Trophoblast cell (in vitro differentiated cells and primary cell): ENCODE data around the gene MCF2L.
A peak's percentile ranks its signal among the peaks of the same experiment; 100 is the strongest.

Experiments used
- DNase-seq, 2 donors: peaks; one replicate each; pipeline ENCODE4 v3.0.0-alpha.2; 2016
- H2AFZ ChIP-seq: 2 replicates; pipeline ENCODE4 v1.6.1; 2013; ENCODE audit warnings: low read length, moderate library complexity, mild to moderate bottlenecking; ENCODE audit not compliant: insufficient read depth, poor library complexity
- H2AK5ac ChIP-seq: 2 replicates; pipeline ENCODE4 v1.6.1; 2013; ENCODE audit warnings: mild to moderate bottlenecking, low read length
- H2BK120ac ChIP-seq: 2 replicates; pipeline ENCODE4 v1.6.1; 2013; ENCODE audit warnings: low read length, mild to moderate bottlenecking, moderate library complexity; ENCODE audit not compliant: insufficient read depth, poor library complexity
- H2BK12ac ChIP-seq: 2 replicates; pipeline ENCODE4 v1.6.1; 2013; ENCODE audit warnings: mild to moderate bottlenecking, low read length, moderate library complexity
- H2BK5ac ChIP-seq: 2 replicates; pipeline ENCODE4 v1.6.1; 2013; ENCODE audit warnings: low read length, low read depth, moderate library complexity, mild to moderate bottlenecking; ENCODE audit not compliant: poor library complexity
- H3K14ac ChIP-seq: 2 replicates; pipeline ENCODE4 v1.6.1; 2013; ENCODE audit warnings: mild to moderate bottlenecking, low read length
- H3K18ac ChIP-seq: 2 replicates; pipeline ENCODE4 v1.6.1; 2013; ENCODE audit warnings: mild to moderate bottlenecking, low read length
- H3K23ac ChIP-seq: 2 replicates; pipeline ENCODE4 v1.6.1; 2013; ENCODE audit warnings: low read length
- H3K27ac ChIP-seq: 2 replicates; pipeline ENCODE4 v1.5.1; 2013; ENCODE audit warnings: low read depth, mild to moderate bottlenecking, inconsistent platforms, low read length, moderate library complexity
- H3K27me3 ChIP-seq: 2 replicates; pipeline ENCODE4 v1.6.1; 2013; ENCODE audit warnings: inconsistent platforms, mild to moderate bottlenecking, low read length, moderate library complexity; ENCODE audit not compliant: insufficient read depth
- H3K36me3 ChIP-seq, 2 experiments: 1 replicate in 1 of 2; 2 replicates in 1 of 2; pipeline ENCODE4 v1.6.1; 2013; ENCODE audit warnings: low read length in 2 of 2, mild to moderate bottlenecking in 2 of 2, moderate library complexity in 1 of 2; ENCODE audit not compliant: insufficient read depth in 2 of 2, control insufficient read depth in 1 of 2
- H3K4ac ChIP-seq: 2 replicates; pipeline ENCODE4 v1.6.1; 2013; ENCODE audit warnings: low read depth, mild to moderate bottlenecking, low read length, moderate library complexity
- H3K4me1 ChIP-seq, 2 experiments: 1 replicate in 1 of 2; 2 replicates in 1 of 2; pipeline ENCODE4 v1.6.1; 2013; ENCODE audit warnings: low read length in 2 of 2, mild to moderate bottlenecking in 2 of 2, moderate library complexity in 1 of 2; ENCODE audit not compliant: insufficient read depth in 2 of 2, control insufficient read depth in 1 of 2
- H3K4me2 ChIP-seq: 2 replicates; pipeline ENCODE4 v1.6.1; 2013; ENCODE audit warnings: inconsistent platforms, mild to moderate bottlenecking, low read length, moderate library complexity
- H3K4me3 ChIP-seq: 2 replicates; pipeline ENCODE4 v1.5.1; 2013; ENCODE audit warnings: mild to moderate bottlenecking, low read depth, low read length, inconsistent platforms
- H3K79me1 ChIP-seq: one replicate; pipeline ENCODE4 v1.6.1; 2013; ENCODE audit warnings: low read length
- H3K79me2 ChIP-seq: 2 replicates; pipeline ENCODE4 v1.6.1; 2013; ENCODE audit warnings: low read length, mild to moderate bottlenecking; ENCODE audit not compliant: control insufficient read depth, insufficient read depth, poor library complexity
- H3K9ac ChIP-seq: 2 replicates; pipeline ENCODE4 v1.6.1; 2013; ENCODE audit warnings: mild to moderate bottlenecking, low read length
- H3K9me3 ChIP-seq: 2 replicates; pipeline ENCODE4 v1.6.1; 2013; ENCODE audit warnings: low read depth, mild to moderate bottlenecking, control low read depth, inconsistent platforms, low read length; ENCODE audit not compliant: insufficient read depth
- H4K12ac ChIP-seq: 2 replicates; pipeline ENCODE4 v1.6.1; 2013; ENCODE audit warnings: low read depth, mild to moderate bottlenecking, low read length, moderate library complexity
- H4K8ac ChIP-seq: 2 replicates; pipeline ENCODE4 v1.6.1; 2013; ENCODE audit warnings: low read depth, mild to moderate bottlenecking, low read length, moderate library complexity
- H4K91ac ChIP-seq: one replicate; pipeline ENCODE4 v1.6.1; 2013; ENCODE audit warnings: low read depth, mild to moderate bottlenecking, low read length, moderate library complexity
- whole genome bisulfite sequencing: extraction: QIAGEN DNeasy Blood & Tissue Kit; methylation state at CpG from one replicate; pipeline ENCODE4 v1.1.7; 2013; ENCODE audit warnings: missing lambda C conversion rate; ENCODE audit not compliant: insufficient read length, insufficient coverage; ENCODE audit errors: extremely low coverage; 5-methylcytosine and 5-hydroxymethylcytosine counted together

Gene MCF2L

GRCh38 chr13:113129921-113130750, 161.1 kb downstream of the MCF2L start:
- H3K4ac ChIP-seq, result no peak overlapping the region
- no peak overlapping the region for H3K27ac ChIP-seq
- no peak overlapping the region for H3K9ac ChIP-seq
- no peak overlapping the region for H3K18ac ChIP-seq
- no peaks in the 10 kb centered on the region for H3K27me3 ChIP-seq
- no peak overlapping the region for H2AFZ ChIP-seq
- no peaks in the 10 kb centered on the region for H3K79me1 ChIP-seq
- no peaks in the 10 kb centered on the region for H3K79me2 ChIP-seq
- no peak overlapping the region for H4K8ac ChIP-seq
- H2BK5ac ChIP-seq, result no peak overlapping the region
- H4K12ac ChIP-seq, result no peak overlapping the region
- H3K4me3 ChIP-seq, result no peak overlapping the region
- H3K36me3 ChIP-seq, result no peaks in the 10 kb centered on the region
- WGBS, result no CpG with 5 or more reads among the region's 60 CpGs
- no peak overlapping the region for H3K4me2 ChIP-seq
- no peak overlapping the region for H3K14ac ChIP-seq
- H2BK120ac ChIP-seq, result no peak overlapping the region
- peak in 1 of 2 donors; percentile 20 for DNase-seq
- no peak overlapping the region for H3K23ac ChIP-seq
- no peak overlapping the region for H2BK12ac ChIP-seq
- H2AK5ac ChIP-seq, result no peak overlapping the region
- H4K91ac ChIP-seq, result no peak overlapping the region
- H3K9me3 ChIP-seq, result no peaks in the 10 kb centered on the region
- H3K4me1 ChIP-seq, result peaks cover 0 to 4% of the 10 kb centered on the region in 2 experiments

GRCh38 chr13:113135281-113135760, 166.3 kb downstream of the MCF2L start:
- Histone ChIP-seq H2AFZ (no peak overlapping the region), H3K18ac (no peak overlapping the region), H2BK120ac (no peak overlapping the region), H4K12ac (no peak overlapping the region), H3K36me3 (no peaks in the 10 kb centered on the region), H3K4ac (no peak overlapping the region), H3K27me3 (no peaks in the 10 kb centered on the region), H4K8ac (no peak overlapping the region), H3K4me1 (no peaks in the 10 kb centered on the region), H3K79me1 (no peaks in the 10 kb centered on the region), H3K14ac (no peak overlapping the region), H3K27ac (no peak overlapping the region), H3K79me2 (no peaks in the 10 kb centered on the region), H4K91ac (no peak overlapping the region), H3K9ac (no peak overlapping the region), H2BK5ac (no peak overlapping the region), H3K23ac (no peak overlapping the region), H3K4me3 (no peak overlapping the region), H3K9me3 (no peaks in the 10 kb centered on the region), H2AK5ac (no peak overlapping the region), H2BK12ac (no peak overlapping the region), H3K4me2 (no peak overlapping the region)
- no CpG with 5 or more reads among the region's 2 CpGs for WGBS
- no peak for DNase-seq

- Histone ChIP-seq H3K4me1 (no peaks in the 10 kb centered on the region), H4K8ac (no peak overlapping the region), H3K18ac (no peak overlapping the region), H3K79me1 (no peaks in the 10 kb centered on the region), H3K23ac (no peak overlapping the region), H2BK5ac (no peak overlapping the region), H2BK12ac (no peak overlapping the region), H3K79me2 (no peaks in the 10 kb centered on the region), H3K4ac (no peak overlapping the region), H3K27me3 (no peaks in the 10 kb centered on the region), H3K14ac (no peak overlapping the region), H3K9me3 (peaks cover 2% of the 10 kb centered on the region), H3K4me3 (no peak overlapping the region), H2BK120ac (no peak overlapping the region), H2AFZ (no peak overlapping the region), H4K91ac (no peak overlapping the region), H3K36me3 (no peaks in the 10 kb centered on the region), H3K27ac (no peak overlapping the region), H2AK5ac (no peak overlapping the region), H3K9ac (no peak overlapping the region), H3K4me2 (no peak overlapping the region), H4K12ac (no peak overlapping the region)
- no CpG with 5 or more reads among the region's 11 CpGs for WGBS
- DNase-seq, result no peak
Measured at GRCh38 chr13:113137691-113138298, 168.8 kb downstream of the MCF2L start.

GRCh38 chr13:113138792-113139551, 170.0 kb downstream of the MCF2L start:
- Histone ChIP-seq H3K27ac (no peak overlapping the region), H2BK12ac (no peak overlapping the region), H3K9me3 (peaks cover 2% of the 10 kb centered on the region), H4K12ac (no peak overlapping the region), H3K4me2 (no peak overlapping the region), H3K14ac (no peak overlapping the region), H2BK5ac (no peak overlapping the region), H2AK5ac (no peak overlapping the region), H3K23ac (no peak overlapping the region), H4K91ac (no peak overlapping the region), H2AFZ (no peak overlapping the region), H3K9ac (no peak overlapping the region), H3K36me3 (no peaks in the 10 kb centered on the region), H3K27me3 (no peaks in the 10 kb centered on the region), H3K4me1 (no peaks in the 10 kb centered on the region), H3K4ac (no peak overlapping the region), H3K18ac (no peak overlapping the region), H2BK120ac (no peak overlapping the region), H3K79me1 (no peaks in the 10 kb centered on the region), H3K79me2 (no peaks in the 10 kb centered on the region), H4K8ac (no peak overlapping the region), H3K4me3 (no peak overlapping the region)
- no CpG with 5 or more reads among the region's 16 CpGs for WGBS
- no peak for DNase-seq
